ENCODE results near the gene DYSF. TPM values are rescaled to one million over a fixed set of nuclear protein-coding genes. Genes with fewer than 3 reads are reported as not detected.

DYSF gene
- total RNA-seq, 1 experiment from 2014 or later, result 5.5 TPM

GRCh38 chr2:71704688-71705087 is 251.3 kb downstream of the DYSF start:
- no CpG with 5 or more reads among the region's 5 CpGs for WGBS (ENCODE audit: extremely low coverage, insufficient read length, low lambda C conversion rate)
- H3K79me1 ChIP-seq (ENCODE audit: insufficient read depth, low read depth, low read length, poor library complexity, severe bottlenecking), result no peaks in the 10 kb centered on the region
- no peak overlapping the region for H2AFZ ChIP-seq (ENCODE audit: low read length)
- DNase-seq, result no peak
- no peak overlapping the region for H3K14ac ChIP-seq (ENCODE audit: insufficient read depth, low read length)
- no peak overlapping the region for H3K23ac ChIP-seq (ENCODE audit: insufficient read length, low read depth, low read length)
- no peaks in the 10 kb centered on the region for H3K4me1 ChIP-seq (ENCODE audit: insufficient read depth, low read length)
- no peak overlapping the region for H4K91ac ChIP-seq (ENCODE audit: insufficient read length, low read depth, low read length)
- H3K27me3 ChIP-seq (ENCODE audit: insufficient read depth, low read length), result no peaks in the 10 kb centered on the region
- H3K9ac ChIP-seq (ENCODE audit: extremely low read depth, insufficient read length, low read length), result no peak overlapping the region
- no peak overlapping the region for H3K18ac ChIP-seq (ENCODE audit: insufficient read length, low read depth, low read length)
- no peak overlapping the region for H3K4me2 ChIP-seq (ENCODE audit: insufficient read depth, insufficient read length, low read length)
- no peak overlapping the region for H3K56ac ChIP-seq (ENCODE audit: insufficient read length, low read depth, low read length)
- H2BK15ac ChIP-seq (ENCODE audit: low read depth, low read length), result no peak overlapping the region
- peaks cover 5 to 12% of the 10 kb centered on the region in 2 experiments; a peak in 3 of 4 replicates for H3K4me1 Mint-ChIP-seq
- peaks cover 3% of the 10 kb centered on the region; the same call in 1 of the 2 replicates for H3K27me3 Mint-ChIP-seq (ENCODE audit: low read depth)
- no peaks in the 10 kb centered on the region for H3K9me3 ChIP-seq (ENCODE audit: control insufficient read depth, low read depth, low read length)
- H3K36me3 Mint-ChIP-seq (ENCODE audit: insufficient read depth in 1 of 3, low read depth in 3 of 3), result no peaks in the 10 kb centered on the region
- H3K27ac ChIP-seq (ENCODE audit: insufficient read length, low read depth, low read length), result no peak overlapping the region
- no peak overlapping the region for H2AK5ac ChIP-seq (ENCODE audit: insufficient read length, low read length)
- no peak overlapping the region for H2BK120ac ChIP-seq (ENCODE audit: low read depth, low read length, poor library complexity, severe bottlenecking)
- H3K79me2 ChIP-seq (ENCODE audit: insufficient read depth, low read length), result no peaks in the 10 kb centered on the region
- no peak overlapping the region for H3K4ac ChIP-seq (ENCODE audit: low read depth, low read length)
- no peak overlapping the region for H2BK12ac ChIP-seq (ENCODE audit: insufficient read length, low read depth, low read length)
- H3T11ph ChIP-seq (ENCODE audit: low read length), result no peak overlapping the region
- H3K27ac Mint-ChIP-seq, result no peak overlapping the region; a peak in 1 of 7 replicates
- no peak overlapping the region for H2BK5ac ChIP-seq (ENCODE audit: insufficient read length, low read length)
- no peak overlapping the region for H3K4me3 Mint-ChIP-seq
- H4K20me1 ChIP-seq (ENCODE audit: control insufficient read depth, insufficient read depth, insufficient read length), result no peaks in the 10 kb centered on the region
- H3K9me3 Mint-ChIP-seq, result no peaks in the 10 kb centered on the region
- no peak overlapping the region for H4K5ac ChIP-seq (ENCODE audit: insufficient read length, low read depth, low read length)
- peaks cover 3% of the 10 kb centered on the region for H3K23me2 ChIP-seq (ENCODE audit: insufficient read length, low read depth, low read length, poor library complexity, severe bottlenecking)
- H4K8ac ChIP-seq (replicated peaks; ENCODE audit: insufficient read length, low read depth, low read length), result no peak overlapping the region
- TF ChIP-seq, protein P1, sequence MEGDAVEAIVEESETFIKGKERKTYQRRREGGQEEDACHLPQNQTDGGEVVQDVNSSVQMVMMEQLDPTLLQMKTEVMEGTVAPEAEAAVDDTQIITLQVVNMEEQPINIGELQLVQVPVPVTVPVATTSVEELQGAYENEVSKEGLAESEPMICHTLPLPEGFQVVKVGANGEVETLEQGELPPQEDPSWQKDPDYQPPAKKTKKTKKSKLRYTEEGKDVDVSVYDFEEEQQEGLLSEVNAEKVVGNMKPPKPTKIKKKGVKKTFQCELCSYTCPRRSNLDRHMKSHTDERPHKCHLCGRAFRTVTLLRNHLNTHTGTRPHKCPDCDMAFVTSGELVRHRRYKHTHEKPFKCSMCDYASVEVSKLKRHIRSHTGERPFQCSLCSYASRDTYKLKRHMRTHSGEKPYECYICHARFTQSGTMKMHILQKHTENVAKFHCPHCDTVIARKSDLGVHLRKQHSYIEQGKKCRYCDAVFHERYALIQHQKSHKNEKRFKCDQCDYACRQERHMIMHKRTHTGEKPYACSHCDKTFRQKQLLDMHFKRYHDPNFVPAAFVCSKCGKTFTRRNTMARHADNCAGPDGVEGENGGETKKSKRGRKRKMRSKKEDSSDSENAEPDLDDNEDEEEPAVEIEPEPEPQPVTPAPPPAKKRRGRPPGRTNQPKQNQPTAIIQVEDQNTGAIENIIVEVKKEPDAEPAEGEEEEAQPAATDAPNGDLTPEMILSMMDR (conservative IDR thresholded peaks at IDR 0.05), result no peak
- H2BK20ac ChIP-seq (ENCODE audit: low read depth, low read length, poor library complexity, severe bottlenecking), result no peak overlapping the region

Data from H9 (cell line).